AG08396 (cell line): ENCODE measurements around the gene LSAMP.

Experiments used
- DNase-seq: peaks from one replicate; pipeline ENCODE4 v3.0.0; 2012; ENCODE audit warnings: low spot score, mixed read lengths

Gene LSAMP

GRCh38 chr3:116051040-116051439 lies 394.2 kb downstream of the LSAMP start:
- no peak for DNase-seq

- DNase-seq = no peak
Measured at GRCh38 chr3:116050311-116050915, 394.9 kb downstream of the LSAMP start.

GRCh38 chr3:116048991-116049390 lies 396.3 kb downstream of the LSAMP start:
- no peak for DNase-seq

- DNase-seq = no peak
Measured at GRCh38 chr3:116046350-116046749, 398.9 kb downstream of the LSAMP start.

- DNase-seq = no peak
Measured at GRCh38 chr3:116045314-116045713, 400.0 kb downstream of the LSAMP start.

- DNase-seq = no peak
Measured at GRCh38 chr3:116040152-116040551, 405.1 kb downstream of the LSAMP start.

GRCh38 chr3:116039651-116039985 lies 405.7 kb downstream of the LSAMP start:
- DNase-seq = no peak

GRCh38 chr3:116038968-116039650 lies 406.2 kb downstream of the LSAMP start:
- no peak for DNase-seq

GRCh38 chr3:116037954-116038911 lies 407.1 kb downstream of the LSAMP start:
- DNase-seq = no peak

GRCh38 chr3:116035429-116035828 lies 409.9 kb downstream of the LSAMP start:
- no peak for DNase-seq

GRCh38 chr3:116034794-116035193 lies 410.5 kb downstream of the LSAMP start:
- no peak for DNase-seq

GRCh38 chr3:116034086-116034485 lies 411.2 kb downstream of the LSAMP start:
- no peak for DNase-seq

GRCh38 chr3:116033516-116033915 lies 411.8 kb downstream of the LSAMP start:
- no peak for DNase-seq

- DNase-seq = no peak
Measured at GRCh38 chr3:116032176-116032575, 413.1 kb downstream of the LSAMP start.

GRCh38 chr3:116030131-116030850 lies 415.0 kb downstream of the LSAMP start:
- no peak for DNase-seq

- DNase-seq = no peak
Measured at GRCh38 chr3:116029266-116029665, 416.0 kb downstream of the LSAMP start.

GRCh38 chr3:116028157-116028556 lies 417.1 kb downstream of the LSAMP start:
- no peak for DNase-seq

- DNase-seq = no peak
Measured at GRCh38 chr3:116020989-116021388, 424.3 kb downstream of the LSAMP start.

- no peak for DNase-seq
Measured at GRCh38 chr3:116020495-116020894, 424.8 kb downstream of the LSAMP start.

GRCh38 chr3:116019254-116019763 lies 426.0 kb downstream of the LSAMP start:
- DNase-seq = no peak

GRCh38 chr3:116018646-116019045 lies 426.6 kb downstream of the LSAMP start:
- DNase-seq = no peak

- no peak for DNase-seq
Measured at GRCh38 chr3:116015931-116016330, 429.4 kb downstream of the LSAMP start.
